Hindlimb muscle (tissue), 1 donor: ENCODE data around the gene HTR6. TPM values are rescaled to one million over a fixed set of nuclear protein-coding genes. Genes with fewer than 3 reads are reported as not detected.
A peak's percentile ranks its signal among the peaks of the same experiment; 100 is the strongest.

Experiments used
- DNase-seq: peaks from one replicate; pipeline ENCODE4 v3.0.0-alpha.2; 2013
- polyA plus RNA-seq: library from polyadenylated mRNA; unstranded; fragments of 120-200 nt; gene quantifications from one replicate; pipeline ENCODE4 v1.2.1, GENCODE V29; 2013; ENCODE audit not compliant: insufficient read length

The HTR6 gene
- polyA plus RNA-seq, 1 donor: not detected

DNA sequence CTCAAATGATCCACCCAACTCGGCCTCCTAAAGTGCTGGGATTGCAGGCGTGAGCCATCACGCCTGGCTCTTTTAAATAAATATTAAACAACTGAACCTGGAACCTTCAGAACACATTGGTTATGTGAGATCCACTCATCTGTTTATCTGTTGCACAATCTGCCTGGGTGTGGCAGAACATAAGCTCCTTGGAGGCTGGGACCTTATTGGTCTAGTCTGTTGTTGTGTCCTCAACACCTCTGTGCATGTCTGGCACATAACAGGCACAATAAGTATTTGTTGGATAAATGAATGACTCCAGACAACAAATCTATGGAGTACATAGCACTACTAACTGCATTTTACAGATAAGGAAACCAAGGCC lies 24.7 kb upstream of the HTR6 start:
- DNase-seq: no peak

DNA sequence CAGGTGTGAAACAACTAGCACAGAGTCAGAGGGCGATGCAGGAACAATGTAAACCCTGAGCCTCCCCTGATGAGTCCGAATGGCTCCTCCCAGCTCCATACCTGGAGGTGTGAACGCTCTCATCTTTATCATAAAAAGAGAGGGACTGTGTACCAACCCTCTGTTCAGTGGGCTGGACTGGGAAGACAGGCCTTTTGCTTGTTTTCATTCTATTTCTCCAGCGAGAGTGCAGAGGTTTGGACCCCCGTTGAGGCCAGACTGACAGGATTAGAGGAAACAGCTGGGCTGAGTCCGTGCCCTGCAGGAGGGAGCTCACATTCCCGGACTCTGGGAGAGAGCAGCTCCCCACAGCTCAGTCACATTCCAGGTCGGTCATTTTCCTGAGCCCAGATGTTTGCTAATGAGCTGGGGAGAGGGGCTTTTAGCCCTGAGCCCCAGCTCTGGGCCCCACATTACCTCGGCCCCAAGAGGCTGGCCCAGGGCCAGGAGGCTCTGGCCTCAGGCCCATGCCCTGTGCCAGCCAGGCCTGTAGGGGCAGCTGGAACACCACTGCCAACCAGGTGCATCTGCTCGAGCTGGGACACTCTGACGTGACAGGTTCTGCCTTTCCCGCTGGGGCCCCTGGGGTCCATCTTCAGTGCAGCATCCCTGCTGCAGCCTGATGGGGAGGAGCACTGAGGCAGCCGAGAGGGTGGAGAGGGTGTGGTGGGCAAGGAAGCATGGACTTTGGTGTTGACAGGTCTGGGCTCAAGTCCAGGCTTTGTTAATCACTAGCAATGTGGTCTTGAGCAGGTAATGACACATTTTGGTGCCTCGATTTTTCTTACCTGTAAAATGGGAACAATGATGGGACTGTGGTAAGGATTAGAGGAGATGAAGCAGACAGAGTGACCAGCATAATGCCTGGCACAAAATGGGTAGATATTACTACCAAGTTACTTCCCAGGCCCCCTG lies 24.0 kb upstream of the HTR6 start:
- DNase-seq: no peak

DNA sequence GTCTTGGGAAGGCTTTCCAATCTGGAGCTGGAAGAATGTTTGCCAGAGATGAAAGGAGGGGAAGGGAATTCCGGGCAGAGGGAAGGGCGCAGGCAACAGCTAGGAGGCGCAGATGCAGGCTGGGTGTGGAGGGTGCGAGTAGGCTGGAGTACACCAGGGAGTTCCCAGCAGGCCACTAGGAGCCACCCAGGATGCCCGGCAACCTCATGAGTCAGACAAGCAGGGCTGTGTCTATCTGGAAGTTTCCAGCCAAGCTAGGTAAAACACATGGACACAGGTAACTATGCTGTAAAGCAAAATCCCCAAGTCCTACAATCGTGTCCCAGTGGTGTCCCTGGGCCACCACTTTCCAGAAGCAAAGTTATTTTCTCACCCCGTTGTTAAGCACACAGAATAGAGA lies 21.6 kb upstream of the HTR6 start:
- DNase-seq: no peak

DNA sequence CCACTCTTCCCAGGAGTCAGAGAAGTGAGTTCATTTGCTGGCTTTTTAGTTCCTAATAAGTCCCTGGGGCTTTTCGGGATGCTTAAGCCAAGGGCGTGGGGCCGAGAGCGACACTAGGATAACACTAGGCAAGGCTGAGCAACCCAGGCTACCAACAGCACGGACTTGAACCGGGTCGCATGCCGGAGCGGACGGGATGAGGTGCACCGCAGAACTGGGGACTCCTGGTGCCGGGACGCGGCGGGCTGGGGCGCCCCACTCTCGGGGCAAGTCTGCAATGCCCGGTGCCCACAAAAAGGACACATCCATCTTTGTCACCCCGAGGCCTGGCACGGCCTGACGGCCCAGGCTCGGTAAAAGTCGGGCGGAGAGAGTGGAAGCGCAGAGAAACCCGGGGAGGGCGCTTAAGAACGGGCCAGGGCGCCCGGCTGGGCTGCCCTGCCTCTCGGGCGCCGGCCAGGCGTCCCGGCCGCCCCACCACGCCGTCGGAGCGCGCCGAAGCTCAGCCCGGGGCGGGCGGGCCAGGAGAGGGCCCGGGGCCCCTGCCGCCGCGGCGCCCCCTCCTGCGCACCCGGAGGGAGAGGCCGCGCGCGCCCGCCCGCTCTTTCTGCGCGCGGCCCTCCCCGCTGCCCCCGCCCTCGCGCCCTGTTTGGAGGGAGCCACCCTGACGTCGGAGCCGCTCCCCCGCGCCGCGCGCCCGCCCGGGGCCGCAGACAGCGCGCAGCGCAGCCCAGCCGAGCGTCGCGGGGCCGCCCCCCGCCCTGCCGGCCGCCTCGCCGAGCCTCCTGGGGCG lies 20.9 kb upstream of the HTR6 start, which contains the start of gene NBL1:
Gene NBL1, plus strand, starts transcription at position 710 of the 793 bp plus-strand sequence. CDS start 10,720 bp downstream, outside the sequence.
- DNase-seq: peak; percentile 81

DNA sequence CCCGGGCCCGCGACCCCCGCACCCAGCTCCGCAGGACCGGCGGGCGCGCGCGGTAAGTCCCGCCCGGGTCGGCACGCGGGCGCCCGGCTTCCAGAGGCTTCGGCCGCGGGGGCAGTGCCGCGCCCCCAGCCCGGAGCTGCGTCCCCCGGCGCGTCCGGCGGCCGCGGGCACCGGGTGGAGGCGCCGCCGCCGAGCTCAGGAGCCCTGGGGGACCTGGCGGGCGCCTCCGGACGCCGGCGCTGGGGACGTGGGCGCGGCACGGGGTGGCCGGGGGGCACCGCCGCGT lies 20.3 kb upstream of the HTR6 start:
- DNase-seq: no peak

DNA sequence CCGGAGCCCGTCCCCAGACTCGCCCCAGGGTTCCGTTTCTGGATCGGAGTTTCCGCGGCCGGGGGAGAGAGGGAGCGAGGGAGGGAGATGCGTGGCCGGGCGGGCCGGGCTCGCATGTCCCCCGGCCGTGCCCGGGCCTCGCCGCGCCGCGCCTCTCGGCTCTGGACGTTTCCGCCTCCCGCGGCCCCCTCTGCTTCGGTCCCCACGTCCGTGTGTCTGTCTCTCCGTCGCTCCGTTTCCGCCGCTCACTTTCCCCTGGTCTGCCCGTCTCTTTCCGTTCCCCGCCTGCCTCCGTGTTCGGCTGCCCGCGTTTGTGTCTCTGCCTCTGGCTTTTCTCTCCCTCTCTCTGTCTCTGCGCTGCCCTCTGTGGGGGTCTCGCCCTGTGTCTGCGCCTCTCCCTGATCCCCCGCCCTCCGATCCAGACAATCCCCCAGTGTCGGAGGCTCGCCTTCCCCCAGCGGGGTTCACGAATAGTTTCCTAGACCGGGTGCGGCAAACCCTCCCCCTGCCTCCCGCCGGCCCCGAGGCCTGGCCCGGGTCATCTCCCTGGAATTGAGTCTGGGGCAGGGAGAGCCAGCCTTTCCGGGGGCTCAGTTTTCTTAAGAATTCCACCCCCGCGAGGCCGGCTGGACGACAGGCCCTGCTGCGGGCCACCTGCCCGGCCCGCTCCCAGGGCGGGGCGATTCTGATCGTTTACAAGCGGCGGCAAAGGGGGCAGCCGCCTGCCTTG lies 19.8 kb upstream of the HTR6 start:
- DNase-seq: no peak

DNA sequence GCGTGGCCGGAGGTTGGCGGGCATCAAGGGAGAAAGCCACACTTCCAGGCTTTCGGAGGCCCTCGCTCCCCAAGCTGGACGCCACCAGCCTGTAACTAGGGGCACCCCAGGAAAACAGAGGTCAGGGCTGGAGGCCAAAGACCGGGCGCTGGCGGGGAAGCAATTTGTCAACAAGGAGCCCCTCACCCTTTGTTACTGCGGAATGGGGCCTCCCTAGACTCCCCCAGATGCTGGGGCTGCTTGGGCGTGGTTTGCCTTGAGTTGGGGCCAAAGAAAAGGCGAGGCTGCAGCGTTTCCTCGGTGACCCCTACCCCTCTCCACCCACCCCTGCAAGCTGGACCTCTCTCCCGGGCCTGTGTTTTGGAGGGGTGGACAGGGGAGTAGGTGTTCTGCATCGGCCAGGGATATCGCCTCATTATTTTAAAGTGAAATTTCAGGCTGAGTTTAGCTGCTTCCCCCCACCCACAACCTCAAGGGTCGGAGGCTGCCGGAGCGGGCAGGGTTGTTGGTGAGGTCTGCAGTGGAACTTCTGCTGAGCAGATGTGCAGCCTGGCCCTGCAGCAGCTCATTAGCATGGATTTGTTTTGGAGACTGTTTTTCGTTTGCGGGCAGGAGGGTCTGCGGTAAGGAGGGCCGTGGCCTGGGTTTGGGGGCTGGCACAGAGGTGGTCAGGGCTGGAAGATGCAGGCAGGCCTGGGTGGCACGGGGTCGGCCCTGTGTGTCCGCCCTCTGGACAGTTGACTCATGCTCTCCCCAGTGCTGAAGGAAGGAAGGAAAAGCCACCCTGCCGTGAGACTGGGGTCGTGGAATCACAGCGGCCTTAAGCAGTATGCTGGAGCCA lies 19.0 kb upstream of the HTR6 start:
- no peak for DNase-seq

DNA sequence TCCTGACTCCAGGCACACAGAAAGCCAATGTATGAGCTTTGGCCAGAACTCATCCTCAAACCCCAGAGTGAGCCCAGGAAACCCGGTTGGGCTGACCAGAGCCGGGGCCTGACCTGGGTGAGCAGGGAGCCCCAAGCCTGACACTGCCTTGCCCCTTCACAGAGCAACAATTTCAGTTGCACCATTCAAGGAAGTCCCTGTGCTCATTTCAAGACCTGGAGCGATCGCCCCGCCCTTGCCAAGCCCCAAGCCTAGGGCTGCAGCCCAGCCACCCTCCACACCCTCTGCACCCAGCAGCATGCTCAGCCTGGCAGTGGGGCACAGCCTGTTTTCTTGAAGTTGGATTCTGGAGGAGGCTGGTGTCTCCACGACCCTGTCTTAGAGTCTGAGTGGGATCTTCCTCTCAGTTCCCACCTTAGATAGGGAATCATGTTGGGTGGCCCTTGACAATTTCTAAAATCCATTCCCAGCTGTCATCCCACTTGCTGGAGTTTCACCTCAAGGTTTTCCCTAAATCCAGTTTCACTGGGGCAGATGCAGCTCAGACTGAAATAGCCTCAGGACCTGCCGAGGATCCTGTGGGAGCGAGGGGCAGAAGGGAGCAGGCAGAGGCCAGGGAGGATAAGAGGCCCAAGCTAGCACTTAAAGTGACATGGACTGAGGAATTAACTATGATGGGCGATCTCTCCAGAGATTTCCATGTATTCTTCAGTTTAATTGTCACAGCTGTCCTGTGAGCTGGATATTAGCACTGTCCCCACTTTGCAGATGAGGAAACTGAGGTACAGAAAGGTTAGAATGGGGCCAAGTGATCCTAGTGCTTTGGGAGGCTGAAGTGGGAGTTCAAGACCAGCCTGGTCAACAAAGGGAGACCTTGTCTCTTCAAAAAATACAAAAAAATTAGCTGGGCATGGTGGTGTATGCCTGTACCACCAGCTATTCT lies 18.0 kb upstream of the HTR6 start:
- DNase-seq: no peak

DNA sequence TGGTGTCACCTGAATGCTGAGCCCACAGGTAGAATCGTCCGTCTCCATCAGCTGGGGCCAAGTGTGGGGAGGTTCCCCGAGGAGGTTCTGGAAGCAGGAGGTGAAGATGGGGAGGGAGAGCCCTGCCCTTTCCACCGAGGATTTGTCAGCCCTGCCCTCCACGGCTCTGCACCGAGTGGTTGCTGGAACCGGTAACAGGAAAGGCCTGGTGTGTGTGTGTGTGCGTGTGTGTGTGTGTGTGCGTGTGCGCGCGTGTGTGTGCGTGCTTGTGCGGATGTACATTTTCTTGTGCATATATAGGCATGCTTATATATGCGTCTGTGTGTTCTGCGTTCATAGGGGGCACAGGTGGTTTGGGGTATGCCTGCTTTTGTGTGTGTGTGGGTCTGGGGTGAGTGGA lies 17.0 kb upstream of the HTR6 start:
- DNase-seq: no peak

DNA sequence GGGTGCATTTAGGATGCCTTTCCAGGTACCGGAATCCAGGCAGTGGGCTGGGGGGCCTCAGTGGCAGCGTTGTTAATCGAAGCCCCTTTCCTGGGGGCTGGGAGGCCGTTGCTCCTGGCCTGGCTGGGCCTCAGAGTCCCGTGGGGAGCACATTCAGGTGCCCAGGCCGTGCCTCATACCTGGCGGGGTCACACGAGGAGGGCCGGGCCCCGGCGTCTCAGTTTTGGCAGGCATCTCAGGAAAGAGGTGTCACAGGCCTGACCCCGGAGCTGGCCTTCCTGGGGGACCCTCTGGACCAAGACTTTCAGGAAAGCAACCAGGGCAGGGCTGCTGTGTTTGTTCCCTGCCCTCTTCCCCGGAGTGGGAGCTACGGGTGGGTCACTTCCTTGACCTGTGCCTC lies 16.4 kb upstream of the HTR6 start:
- no peak for DNase-seq

DNA sequence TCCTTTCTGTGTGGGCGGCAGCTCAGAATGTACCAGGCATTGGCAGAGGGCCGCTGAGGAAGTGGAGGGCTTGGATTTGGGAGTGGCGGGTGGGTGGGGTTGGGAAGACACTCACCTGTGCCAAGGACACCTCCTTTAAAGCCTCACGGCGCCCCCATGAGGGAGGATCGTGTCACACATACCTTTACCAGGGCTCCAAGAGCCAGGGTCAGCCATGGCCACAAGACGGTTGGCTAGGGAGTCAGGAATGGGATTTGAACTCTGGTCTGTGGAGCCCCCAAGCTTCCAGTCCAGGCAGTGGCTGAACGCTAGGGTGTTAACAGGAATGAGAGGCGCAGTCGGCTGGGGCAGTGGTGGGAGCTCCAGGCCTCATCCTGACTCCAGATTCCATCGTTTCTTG lies 16.0 kb upstream of the HTR6 start:
- no peak for DNase-seq

DNA sequence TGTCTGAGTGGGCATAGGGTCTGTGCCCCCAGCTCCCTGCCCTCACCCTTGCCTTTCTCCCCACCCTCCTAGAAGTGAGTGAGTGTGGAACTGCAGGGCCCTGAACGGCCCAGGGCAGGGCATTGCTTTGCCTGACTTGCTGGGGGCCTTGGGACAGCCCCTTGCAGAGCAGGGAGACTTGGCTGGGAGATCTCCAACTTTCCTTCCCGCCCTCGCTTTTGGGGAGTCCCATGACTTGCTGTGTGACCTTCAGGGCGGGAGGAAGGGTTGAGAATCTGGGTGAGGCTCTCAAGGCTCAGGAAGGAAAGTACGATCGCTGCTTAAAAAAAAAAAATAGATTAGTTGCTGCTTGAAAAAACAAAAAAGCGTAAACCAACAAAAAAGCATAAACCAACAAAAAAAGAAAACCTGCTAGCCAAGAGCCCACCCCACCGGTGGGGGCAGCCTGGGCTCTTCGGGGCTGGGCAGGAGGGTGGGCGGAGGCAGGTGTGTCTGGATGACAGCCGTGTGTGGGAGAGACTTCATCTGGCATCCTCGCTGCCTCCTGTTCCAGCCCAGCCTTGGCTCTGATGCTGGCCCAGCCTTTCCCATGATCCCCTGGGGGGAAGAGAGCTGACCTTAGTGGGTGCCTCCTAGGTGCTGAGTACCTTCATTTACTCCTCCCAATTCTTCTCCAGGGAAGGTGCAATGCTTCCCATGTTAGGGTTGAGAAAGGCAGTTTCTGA lies 14.1 kb upstream of the HTR6 start:
- DNase-seq: no peak

DNA sequence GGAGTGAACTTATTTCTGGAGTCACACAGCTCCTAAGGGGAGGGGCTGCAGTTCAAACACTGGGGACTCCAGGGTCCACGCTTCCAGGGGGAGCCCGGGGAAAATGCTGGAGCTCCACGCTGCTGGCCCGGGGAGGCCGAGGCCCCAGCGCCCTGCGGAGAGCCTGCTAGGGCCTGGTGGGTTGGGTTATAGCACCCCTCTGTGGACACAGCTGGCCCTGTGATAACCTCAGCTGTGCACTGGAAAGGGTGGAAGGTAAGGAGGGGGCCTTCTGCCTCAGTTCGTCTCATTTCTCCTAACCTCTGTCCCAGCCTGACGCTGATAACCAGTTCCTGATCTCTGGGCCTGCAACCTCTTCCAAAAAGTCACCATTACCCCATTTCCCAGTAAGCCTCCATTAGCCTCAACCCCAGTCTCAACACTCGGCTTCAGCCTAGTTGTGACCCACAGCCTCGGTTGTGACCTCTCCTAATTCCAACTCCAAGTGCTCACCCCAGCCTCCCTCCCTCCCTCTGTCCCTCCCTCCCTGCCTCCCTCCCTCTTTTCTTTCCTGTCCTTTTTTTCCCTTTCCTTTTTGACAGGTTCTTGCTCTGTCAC lies 13.4 kb upstream of the HTR6 start:
- no peak for DNase-seq

DNA sequence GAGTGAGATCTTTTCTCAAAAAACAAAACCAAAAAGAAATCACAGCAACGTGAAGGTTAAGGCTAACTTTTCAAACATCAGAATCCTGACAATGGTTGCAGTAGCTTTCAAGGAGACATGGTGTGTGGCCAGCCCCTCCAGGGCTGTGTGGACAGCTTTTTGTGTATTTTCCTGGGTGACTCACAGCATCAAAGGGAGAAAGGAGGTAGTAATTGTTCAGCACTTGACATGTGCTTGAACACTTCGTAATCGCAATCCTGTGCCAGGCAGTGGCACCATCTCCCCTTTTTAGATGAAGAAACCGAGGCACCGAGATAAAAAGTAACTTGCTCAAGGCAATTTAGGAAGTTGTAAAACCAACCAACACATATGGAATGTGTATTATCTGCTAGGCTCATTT lies 10.3 kb upstream of the HTR6 start:
- no peak for DNase-seq

DNA sequence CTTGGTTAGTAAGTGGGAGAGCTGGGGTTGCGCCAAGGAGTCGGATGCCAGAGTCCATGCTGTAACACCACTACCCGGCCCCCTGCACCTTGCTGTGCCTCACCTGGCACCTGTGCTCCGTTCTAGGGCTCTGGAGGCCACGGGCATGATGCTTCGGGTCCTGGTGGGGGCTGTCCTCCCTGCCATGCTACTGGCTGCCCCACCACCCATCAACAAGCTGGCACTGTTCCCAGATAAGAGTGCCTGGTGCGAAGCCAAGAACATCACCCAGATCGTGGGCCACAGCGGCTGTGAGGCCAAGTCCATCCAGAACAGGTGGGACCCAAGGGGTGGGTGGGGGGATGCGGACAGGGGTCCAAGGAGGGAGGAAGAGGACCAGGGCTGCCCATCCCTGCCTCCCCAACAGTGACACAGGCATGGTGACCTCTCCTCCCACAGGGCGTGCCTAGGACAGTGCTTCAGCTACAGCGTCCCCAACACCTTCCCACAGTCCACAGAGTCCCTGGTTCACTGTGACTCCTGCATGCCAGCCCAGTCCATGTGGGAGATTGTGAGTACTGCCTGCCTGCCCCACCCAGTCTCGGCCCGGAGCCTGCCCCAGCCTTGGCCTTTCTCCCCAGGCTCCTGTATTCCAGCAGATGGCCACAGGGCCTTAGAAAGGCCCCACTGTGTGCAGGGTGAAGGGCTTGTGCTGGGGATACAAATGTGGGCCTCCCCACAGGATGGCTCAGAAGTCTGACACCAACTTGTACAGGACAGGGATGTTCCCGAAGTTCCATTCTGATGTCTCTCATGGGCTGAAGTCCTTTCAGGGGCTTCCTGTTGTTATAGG lies 9.6 kb upstream of the HTR6 start:
- DNase-seq: no peak

DNA sequence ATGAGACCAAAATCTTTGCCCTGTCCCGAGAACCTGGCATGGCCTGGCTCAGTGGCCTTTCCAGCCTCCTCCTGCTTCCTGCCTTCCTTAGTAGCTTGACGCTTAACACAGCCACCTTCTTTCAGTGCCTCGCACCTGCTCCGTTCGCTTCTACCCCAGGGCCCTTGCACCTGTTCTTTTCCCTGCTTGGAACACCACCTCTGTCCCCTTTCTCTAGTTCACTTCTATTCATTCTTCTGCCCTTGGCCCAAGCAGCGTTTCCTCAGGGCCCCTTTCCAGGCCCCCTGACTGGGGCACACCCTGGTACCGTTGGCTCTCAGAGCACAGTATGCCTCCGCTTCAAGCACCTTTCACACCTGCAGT lies 9.0 kb upstream of the HTR6 start:
- DNase-seq: no peak

DNA sequence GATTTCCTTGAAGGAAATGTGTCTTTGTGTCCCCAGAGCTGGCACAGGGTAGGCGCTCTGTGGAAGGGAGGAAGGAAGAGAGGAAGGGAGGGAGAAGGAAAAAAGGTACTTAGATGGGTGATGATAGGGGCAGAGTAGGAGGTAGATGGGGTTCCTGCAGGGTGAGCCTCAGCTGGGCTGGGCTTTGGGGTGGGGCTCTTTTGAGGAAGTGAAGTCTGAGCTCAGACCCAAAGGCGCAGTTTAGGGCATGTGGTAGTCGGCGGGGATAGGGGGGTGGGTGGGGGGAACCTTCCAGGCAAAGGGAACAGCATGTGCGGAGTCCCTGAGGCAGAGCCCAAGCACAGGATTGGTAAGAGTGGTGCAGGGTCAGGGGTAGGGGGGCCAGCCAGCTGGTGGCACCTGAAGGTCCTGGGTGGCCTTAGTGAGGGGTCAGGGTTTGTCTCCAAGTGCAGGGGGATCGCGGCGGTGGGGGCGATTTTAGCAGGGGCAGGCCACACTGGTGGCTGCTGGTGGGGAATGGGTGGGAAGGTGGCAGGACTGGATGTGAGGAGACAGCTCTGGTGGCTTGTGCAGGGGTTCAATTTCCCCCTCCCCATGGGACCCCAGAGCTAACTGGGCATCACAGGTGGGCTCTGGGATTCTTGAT lies 8.4 kb upstream of the HTR6 start:
- DNase-seq: no peak

DNA sequence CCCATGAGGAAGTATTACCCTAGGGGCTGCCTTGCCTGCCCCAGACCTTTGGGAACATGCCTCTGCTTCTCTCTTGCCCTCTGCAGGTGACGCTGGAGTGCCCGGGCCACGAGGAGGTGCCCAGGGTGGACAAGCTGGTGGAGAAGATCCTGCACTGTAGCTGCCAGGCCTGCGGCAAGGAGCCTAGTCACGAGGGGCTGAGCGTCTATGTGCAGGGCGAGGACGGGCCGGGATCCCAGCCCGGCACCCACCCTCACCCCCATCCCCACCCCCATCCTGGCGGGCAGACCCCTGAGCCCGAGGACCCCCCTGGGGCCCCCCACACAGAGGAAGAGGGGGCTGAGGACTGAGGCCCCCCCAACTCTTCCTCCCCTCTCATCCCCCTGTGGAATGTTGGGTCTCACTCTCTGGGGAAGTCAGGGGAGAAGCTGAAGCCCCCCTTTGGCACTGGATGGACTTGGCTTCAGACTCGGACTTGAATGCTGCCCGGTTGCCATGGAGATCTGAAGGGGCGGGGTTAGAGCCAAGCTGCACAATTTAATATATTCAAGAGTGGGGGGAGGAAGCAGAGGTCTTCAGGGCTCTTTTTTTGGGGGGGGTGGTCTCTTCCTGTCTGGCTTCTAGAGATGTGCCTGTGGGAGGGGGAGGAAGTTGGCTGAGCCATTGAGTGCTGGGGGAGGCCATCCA lies 7.8 kb upstream of the HTR6 start:
- DNase-seq: no peak
